ENCODE results near the gene PLAA. TPM values are rescaled to one million over a fixed set of nuclear protein-coding genes. Genes with fewer than 3 reads are reported as not detected.

Gene PLAA
- total RNA-seq, 1 donor = 41.0 TPM

DNA sequence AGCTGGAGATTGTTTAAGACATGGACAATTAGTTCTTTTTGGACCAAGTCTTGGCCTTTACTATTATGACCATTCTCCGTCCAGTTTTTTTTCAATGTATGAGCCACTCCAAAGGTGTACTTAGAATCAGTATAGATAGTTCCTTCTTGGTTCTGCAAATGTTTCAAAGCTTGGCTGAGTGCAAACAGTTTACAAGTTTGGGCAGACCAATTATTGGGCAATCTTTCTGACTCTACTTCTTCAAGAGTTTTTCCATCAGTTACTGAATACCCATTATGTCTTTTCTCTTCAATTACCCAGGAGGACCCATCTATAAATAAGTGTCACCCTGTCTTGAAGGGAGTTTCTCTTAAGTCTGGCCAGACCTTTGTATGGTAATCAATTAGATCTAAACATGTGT lies 24.7 kb upstream of the PLAA start:
- no peak for DNase-seq (ENCODE audit: low read depth)
- no peak overlapping the region for H3K4me3 ChIP-seq (ENCODE audit: low read depth, low read length)
- TF ChIP-seq, protein P1, sequence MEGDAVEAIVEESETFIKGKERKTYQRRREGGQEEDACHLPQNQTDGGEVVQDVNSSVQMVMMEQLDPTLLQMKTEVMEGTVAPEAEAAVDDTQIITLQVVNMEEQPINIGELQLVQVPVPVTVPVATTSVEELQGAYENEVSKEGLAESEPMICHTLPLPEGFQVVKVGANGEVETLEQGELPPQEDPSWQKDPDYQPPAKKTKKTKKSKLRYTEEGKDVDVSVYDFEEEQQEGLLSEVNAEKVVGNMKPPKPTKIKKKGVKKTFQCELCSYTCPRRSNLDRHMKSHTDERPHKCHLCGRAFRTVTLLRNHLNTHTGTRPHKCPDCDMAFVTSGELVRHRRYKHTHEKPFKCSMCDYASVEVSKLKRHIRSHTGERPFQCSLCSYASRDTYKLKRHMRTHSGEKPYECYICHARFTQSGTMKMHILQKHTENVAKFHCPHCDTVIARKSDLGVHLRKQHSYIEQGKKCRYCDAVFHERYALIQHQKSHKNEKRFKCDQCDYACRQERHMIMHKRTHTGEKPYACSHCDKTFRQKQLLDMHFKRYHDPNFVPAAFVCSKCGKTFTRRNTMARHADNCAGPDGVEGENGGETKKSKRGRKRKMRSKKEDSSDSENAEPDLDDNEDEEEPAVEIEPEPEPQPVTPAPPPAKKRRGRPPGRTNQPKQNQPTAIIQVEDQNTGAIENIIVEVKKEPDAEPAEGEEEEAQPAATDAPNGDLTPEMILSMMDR (IDR thresholded peaks at IDR 0.05; ENCODE audit: insufficient read depth, low read depth, low read length) = no peak

DNA sequence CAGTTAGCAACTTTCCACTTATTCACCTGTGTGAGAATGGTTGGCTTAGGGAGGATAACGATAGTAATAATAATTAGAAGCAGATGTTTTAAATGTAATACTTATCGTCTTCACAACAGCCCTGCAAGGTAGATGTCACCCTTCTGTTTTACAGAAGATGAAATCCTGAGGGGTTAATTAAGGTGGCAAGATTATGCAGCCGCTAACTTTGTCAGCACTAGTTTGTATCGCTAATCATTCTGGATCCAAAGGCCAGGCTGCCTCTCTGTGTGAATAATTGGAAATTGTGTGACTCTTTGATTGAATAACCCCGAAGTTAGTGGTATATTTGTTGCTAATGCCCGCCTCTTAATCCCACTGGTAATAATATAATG lies 9.8 kb upstream of the PLAA start:
- peak overlapping the region; percentile 64 for H3K4me3 ChIP-seq (ENCODE audit: low read depth, low read length)
- TF ChIP-seq, protein P1 (IDR thresholded peaks at IDR 0.05; ENCODE audit: insufficient read depth, low read depth, low read length) = no peak
- DNase-seq (ENCODE audit: low read depth) = no peak

DNA sequence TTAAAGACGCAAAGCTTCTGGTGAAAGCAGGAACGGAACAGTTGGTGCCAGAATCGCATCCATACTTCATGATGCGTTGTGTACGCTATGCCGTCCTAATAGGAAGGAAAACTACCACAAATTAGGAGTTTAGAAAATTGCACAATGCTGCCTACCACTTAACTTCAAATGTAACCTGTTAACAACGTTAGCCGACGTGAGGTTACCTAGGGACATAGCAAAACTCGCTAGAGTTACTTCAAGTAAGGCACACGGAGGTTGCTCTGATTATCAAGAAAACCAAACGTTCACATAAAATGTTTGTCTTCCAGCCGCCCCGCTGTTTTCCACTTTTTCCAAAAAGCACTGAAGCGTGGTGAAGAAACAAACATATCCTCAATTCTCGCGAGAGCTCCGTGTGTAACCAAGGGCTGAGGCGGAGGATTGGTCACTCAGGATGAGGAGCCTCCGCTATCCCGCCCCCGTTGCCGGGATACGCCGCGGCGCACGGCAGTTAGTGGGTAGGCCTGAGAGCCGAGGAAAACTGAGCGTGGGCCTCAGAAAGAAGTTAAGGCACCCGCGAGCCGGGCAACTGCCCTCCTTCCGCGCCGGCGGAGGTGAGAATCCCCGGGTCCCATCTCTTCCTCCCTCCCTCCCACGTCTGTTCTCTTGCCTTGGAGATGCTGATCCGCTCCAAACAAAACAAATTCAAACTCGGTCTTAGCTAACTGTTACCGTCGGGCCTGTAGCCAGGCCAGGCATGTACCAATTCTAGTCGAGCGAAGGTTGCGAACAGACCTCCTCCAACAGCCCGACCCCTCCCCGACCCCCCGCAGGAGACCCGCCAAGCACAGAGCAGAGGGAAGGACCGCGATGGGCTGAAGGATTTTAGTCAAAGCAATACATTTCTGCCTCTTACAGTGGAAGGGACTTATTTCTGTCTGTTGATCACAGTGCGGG lies 9.1 kb upstream of the PLAA start, which contains the start of gene IFT74:
Gene IFT74, plus strand, starts transcription at position 492 of the 939 bp plus-strand sequence. CDS start 5,556 bp downstream, outside the sequence.
- H3K4me3 ChIP-seq (ENCODE audit: low read depth, low read length) = peak within 1 kb of the TSS; percentile 64
- TF ChIP-seq, protein P1 (IDR thresholded peaks at IDR 0.05; ENCODE audit: insufficient read depth, low read depth, low read length) = no peak
- peak; percentile 99 for DNase-seq (ENCODE audit: low read depth)

DNA sequence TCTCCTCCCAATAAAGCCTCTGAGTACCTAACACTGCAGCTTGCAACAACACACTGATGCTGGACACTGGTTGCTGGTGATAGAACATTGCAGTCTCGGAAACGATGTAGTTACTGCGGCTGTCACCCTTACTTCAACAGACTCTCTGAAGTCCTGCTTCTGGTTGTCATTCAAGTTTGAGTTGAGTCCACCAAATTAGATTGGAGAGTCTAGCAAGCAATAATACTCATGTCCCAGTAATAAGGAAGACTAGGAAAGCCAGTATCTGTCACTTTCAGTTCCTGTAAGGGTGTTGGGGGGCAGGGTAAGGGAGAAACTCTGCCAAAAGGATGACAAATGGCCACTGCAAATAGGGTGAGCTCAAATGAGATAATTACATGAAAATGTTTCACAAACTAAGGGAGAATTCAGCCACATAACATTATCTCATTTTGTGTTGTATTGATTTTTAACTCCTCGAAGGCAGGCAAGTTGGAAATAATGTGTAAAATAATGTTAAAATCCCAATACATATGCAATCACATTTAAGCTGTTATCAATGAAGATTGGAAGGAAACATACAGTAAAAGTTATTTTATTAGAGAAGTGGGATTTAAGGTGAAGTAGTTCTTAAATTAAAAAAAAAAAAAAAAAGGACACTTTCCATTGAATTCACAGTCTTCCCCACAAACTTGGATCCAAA lies 8.3 kb upstream of the PLAA start:
- H3K4me3 ChIP-seq (ENCODE audit: low read depth, low read length) = peak overlapping the region; percentile 64
- no peak for DNase-seq (ENCODE audit: low read depth)
- TF ChIP-seq, protein P1 (IDR thresholded peaks at IDR 0.05; ENCODE audit: insufficient read depth, low read depth, low read length) = no peak

DNA sequence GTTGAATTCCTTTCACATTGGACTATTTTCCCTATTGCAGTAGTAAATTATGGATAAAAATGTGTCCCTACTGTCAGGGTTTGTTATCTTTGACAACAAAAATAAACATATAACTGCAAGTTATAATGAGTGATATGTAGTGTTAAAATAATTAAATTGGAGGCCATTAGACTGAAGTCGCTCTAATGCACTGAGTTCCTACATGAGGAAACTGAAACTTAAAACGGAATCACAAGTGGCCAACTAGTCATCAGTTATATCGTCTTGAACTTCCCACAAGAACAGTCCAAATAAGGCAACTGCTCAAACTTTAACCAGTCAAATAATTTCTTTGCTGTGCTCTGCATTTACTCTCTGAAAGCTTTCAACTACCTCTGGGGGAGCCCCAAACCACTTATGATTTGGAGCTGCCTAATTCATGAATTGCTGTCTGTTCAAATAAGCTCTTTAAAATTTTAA lies 7.0 kb upstream of the PLAA start:
- no peak overlapping the region for H3K4me3 ChIP-seq (ENCODE audit: low read depth, low read length)
- no peak for DNase-seq (ENCODE audit: low read depth)
- TF ChIP-seq, protein P1 (IDR thresholded peaks at IDR 0.05; ENCODE audit: insufficient read depth, low read depth, low read length) = no peak

DNA sequence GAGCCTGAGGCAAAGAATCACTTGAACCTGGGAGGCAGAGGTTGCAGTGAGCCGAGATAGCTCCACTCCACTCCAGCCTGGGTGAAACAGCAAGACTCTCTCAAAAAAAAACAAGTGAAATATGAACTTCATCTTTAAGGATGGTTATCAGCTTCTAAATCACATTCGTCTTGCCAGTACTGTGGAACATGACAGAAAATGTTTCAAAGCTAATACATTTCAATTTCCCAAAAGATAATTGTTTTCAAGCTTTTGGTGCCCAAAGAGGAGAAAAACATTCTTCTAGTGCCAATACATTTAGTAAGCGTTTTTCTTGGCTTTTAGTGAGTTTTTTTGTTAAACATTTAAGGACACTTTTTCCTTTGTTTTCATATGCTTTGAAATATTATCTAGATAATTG lies 4.8 kb upstream of the PLAA start:
- no peak overlapping the region for H3K4me3 ChIP-seq (ENCODE audit: low read depth, low read length)
- DNase-seq (ENCODE audit: low read depth) = no peak
- TF ChIP-seq, protein P1 (IDR thresholded peaks at IDR 0.05; ENCODE audit: insufficient read depth, low read depth, low read length) = no peak
